Osteoblast (primary cell): ENCODE measurements around the gene SIX4. TPM values are rescaled to one million over a fixed set of nuclear protein-coding genes. Genes with fewer than 3 reads are reported as not detected.
"Not testable (repeated sequence)": the region's sequence is repeated elsewhere in the genome, so short reads cannot be mapped to it uniquely, and the experiment has no call there.

ENCODE experiments used
- DNase-seq: peaks from one replicate; pipeline ENCODE4 v3.0.0; 2011; ENCODE audit warnings: low spot score, mixed read lengths; ENCODE audit not compliant: insufficient read length; ENCODE audit errors: missing footprints
- H2AFZ ChIP-seq: 2 replicates; pipeline ENCODE4 v1.6.0; 2011; ENCODE audit warnings: mild to moderate bottlenecking, low read length
- H3K27ac ChIP-seq: 2 replicates; pipeline ENCODE4 v1.5.1; 2011; ENCODE audit warnings: mild to moderate bottlenecking, low read depth, low read length, moderate library complexity
- H3K27me3 ChIP-seq: 2 replicates; pipeline ENCODE4 v1.6.0; 2012; ENCODE audit warnings: mild to moderate bottlenecking, control low read depth, inconsistent platforms, low read length, moderate library complexity; ENCODE audit not compliant: insufficient read depth
- H3K36me3 ChIP-seq: 2 replicates; pipeline ENCODE4 v1.5.1; 2011; ENCODE audit warnings: mild to moderate bottlenecking, low read length, control low read depth, moderate library complexity; ENCODE audit not compliant: insufficient read depth
- H3K4me1 ChIP-seq: 2 replicates; pipeline ENCODE4 v1.5.1; 2011; ENCODE audit warnings: mild to moderate bottlenecking, low read length, control low read depth, moderate library complexity; ENCODE audit not compliant: insufficient read depth
- H3K4me2 ChIP-seq: 2 replicates; pipeline ENCODE4 v1.6.0; 2011; ENCODE audit warnings: mild to moderate bottlenecking, low read length; ENCODE audit not compliant: insufficient read depth
- H3K4me3 ChIP-seq: fragments of 200-600 bp; sonication (generic); 3 replicates; pipeline ENCODE4 v1.5.1; 2012; ENCODE audit warnings: mild to moderate bottlenecking, low read length, inconsistent platforms; ENCODE audit not compliant: insufficient read depth
- H3K79me2 ChIP-seq: 2 replicates; pipeline ENCODE4 v1.6.0; 2012; ENCODE audit warnings: mild to moderate bottlenecking, low read length, control low read depth, inconsistent platforms; ENCODE audit not compliant: insufficient read depth
- H3K9me3 ChIP-seq: 2 replicates; pipeline ENCODE4 v1.5.1; 2011; ENCODE audit warnings: low read depth, low read length, control low read depth
- H4K20me1 ChIP-seq: 2 replicates; pipeline ENCODE4 v1.6.0; 2012; ENCODE audit warnings: mild to moderate bottlenecking, low read length, control low read depth; ENCODE audit not compliant: insufficient read depth
- CTCF ChIP-seq: IDR thresholded peaks from 2 replicates; pipeline ENCODE4 v1.5.1; 2011; ENCODE audit warnings: mild to moderate bottlenecking, low read depth, low read length, moderate library complexity; ENCODE audit errors: extremely low read depth
- total RNA-seq: library from RNA; depleted of rRNA; stranded (reverse); fragments of >200 nt; gene quantifications from 2 replicates; pipeline ENCODE4 v1.2.3, GENCODE V29; 2012

SIX4 gene
- total RNA-seq, 1 donor: 14.5 TPM

GRCh38 chr14:60736494-60736893 lies 12.3 kb upstream of the SIX4 start:
- Histone ChIP-seq H3K9me3 (no peaks in the 10 kb centered on the region), H3K27ac (peak overlapping the region; percentile 70), H3K4me1 (peaks cover 14% of the 10 kb centered on the region), H3K36me3 (no peaks in the 10 kb centered on the region), H4K20me1 (peaks cover 5% of the 10 kb centered on the region), H3K4me2 (peak overlapping the region; percentile 95), H2AFZ (peak overlapping the region; percentile 25), H3K79me2 (peaks cover 64% of the 10 kb centered on the region), H3K4me3 (peak overlapping the region; percentile 87), H3K27me3 (peaks cover 4% of the 10 kb centered on the region)
- no peak for TF ChIP-seq CTCF
- DNase-seq: no peak

GRCh38 chr14:60735416-60735815 lies 11.3 kb upstream of the SIX4 start:
- peak overlapping the region; percentile 98 for H2AFZ ChIP-seq
- DNase-seq: no peak
- peak overlapping the region; percentile 87 for H3K4me3 ChIP-seq
- peaks cover 56% of the 10 kb centered on the region for H3K79me2 ChIP-seq
- H3K36me3 ChIP-seq: no peaks in the 10 kb centered on the region
- H4K20me1 ChIP-seq: peaks cover 5% of the 10 kb centered on the region
- H3K4me1 ChIP-seq: peaks cover 14% of the 10 kb centered on the region
- H3K4me2 ChIP-seq: peak overlapping the region; percentile 95
- no peaks in the 10 kb centered on the region for H3K9me3 ChIP-seq
- peak overlapping the region; percentile 70 for H3K27ac ChIP-seq
- no peak for TF ChIP-seq CTCF
- H3K27me3 ChIP-seq: peaks cover 4% of the 10 kb centered on the region

GRCh38 chr14:60734465-60735242 lies 10.5 kb upstream of the SIX4 start, which contains the start of gene MNAT1:
TSS of gene MNAT1 (plus strand) at chr14:60734761. CDS start at chr14:60734863, 102 bp downstream.
- TF ChIP-seq CTCF: no peak
- peak within 1 kb of the TSS; percentile 70 for H3K27ac ChIP-seq
- peak within 1 kb of the TSS; percentile 87 for H3K4me3 ChIP-seq
- H4K20me1 ChIP-seq: peaks cover 5% of the 10 kb centered on the region
- peak within 1 kb of the TSS; percentile 95 for H3K4me2 ChIP-seq
- peaks cover 4% of the 10 kb centered on the region for H3K27me3 ChIP-seq
- DNase-seq: no peak
- H3K36me3 ChIP-seq: no peaks in the 10 kb centered on the region
- H3K9me3 ChIP-seq: no peaks in the 10 kb centered on the region
- peaks cover 14% of the 10 kb centered on the region for H3K4me1 ChIP-seq
- peak within 1 kb of the TSS; percentile 98 for H2AFZ ChIP-seq
- peaks cover 49% of the 10 kb centered on the region for H3K79me2 ChIP-seq

- Histone ChIP-seq H3K4me1 (peaks cover 14% of the 10 kb centered on the region), H3K36me3 (no peaks in the 10 kb centered on the region), H3K27me3 (peaks cover 4% of the 10 kb centered on the region), H3K79me2 (peaks cover 32% of the 10 kb centered on the region), H3K4me2 (no peak overlapping the region), H3K4me3 (no peak overlapping the region), H2AFZ (no peak overlapping the region), H3K9me3 (no peaks in the 10 kb centered on the region), H3K27ac (no peak overlapping the region), H4K20me1 (peaks cover 3% of the 10 kb centered on the region)
- DNase-seq: no peak
- no peak for TF ChIP-seq CTCF
Measured at GRCh38 chr14:60732840-60733483, 8.8 kb upstream of the SIX4 start.

GRCh38 chr14:60731291-60731690 lies 7.1 kb upstream of the SIX4 start:
- not testable (repeated sequence) for H3K4me2 ChIP-seq

More at GRCh38 chr14:60731291-60731690, 7.1 kb upstream of the SIX4 start:
- not testable (repeated sequence) for H3K27me3 ChIP-seq, H3K27ac ChIP-seq, H2AFZ ChIP-seq, H3K36me3 ChIP-seq, H3K4me3 ChIP-seq, H3K9me3 ChIP-seq, H4K20me1 ChIP-seq, DNase-seq
- Histone ChIP-seq H3K79me2 (peaks cover 21% of the 10 kb centered on the region), H3K4me1 (peaks cover 11% of the 10 kb centered on the region)
